Hepatocyte (in vitro differentiated cells): ENCODE measurements around the gene DNAJA4. TPM values are rescaled to one million over a fixed set of nuclear protein-coding genes. Genes with fewer than 3 reads are reported as not detected.
"Not testable (repeated sequence)": the region's sequence is repeated elsewhere in the genome, so short reads cannot be mapped to it uniquely, and the experiment has no call there.

Experiments
- DNase-seq: peaks from one replicate; pipeline ENCODE4 v3.0.0-alpha.2; 2016; ENCODE audit warnings: low spot score
- H2AFZ ChIP-seq: fragments of 200-600 bp; sonication (generic); 2 replicates; pipeline ENCODE4 v1.6.0; 2016; ENCODE audit warnings: antibody characterized with exemption, mild to moderate bottlenecking
- H3K27ac ChIP-seq: fragments of 200-600 bp; sonication (generic); 2 replicates; pipeline ENCODE4 v1.5.1; 2016; ENCODE audit warnings: mild to moderate bottlenecking
- H3K27me3 ChIP-seq: fragments of 200-600 bp; sonication (generic); 2 replicates; pipeline ENCODE4 v1.6.1; 2016
- H3K36me3 ChIP-seq: fragments of 200-600 bp; sonication (generic); replicated peaks from 2 replicates; pipeline ENCODE4 v1.5.1; 2016; ENCODE audit warnings: low read depth; ENCODE audit not compliant: insufficient read depth
- H3K4me1 ChIP-seq: fragments of 200-600 bp; sonication (generic); 2 replicates; pipeline ENCODE4 v1.5.1; 2016; ENCODE audit warnings: mild to moderate bottlenecking, moderate library complexity; ENCODE audit not compliant: insufficient read depth
- H3K4me2 ChIP-seq: fragments of 200-600 bp; sonication (generic); 2 replicates; pipeline ENCODE4 v1.6.0; 2016
- H3K4me3 ChIP-seq: fragments of 200-600 bp; sonication (generic); 2 replicates; pipeline ENCODE4 v1.5.1; 2016; ENCODE audit warnings: mild to moderate bottlenecking
- H3K79me2 ChIP-seq: fragments of 200-600 bp; sonication (generic); 2 replicates; pipeline ENCODE4 v1.6.0; 2017; ENCODE audit warnings: mild to moderate bottlenecking
- H3K9me2 ChIP-seq: fragments of 200-600 bp; sonication (generic); replicated peaks from 2 replicates; pipeline ENCODE4 v1.6.0; 2017; ENCODE audit warnings: mild to moderate bottlenecking; ENCODE audit not compliant: insufficient read depth
- H3K9me3 ChIP-seq: fragments of 200-600 bp; sonication (generic); 2 replicates; pipeline ENCODE4 v1.5.1; 2016; ENCODE audit warnings: low read depth, mild to moderate bottlenecking
- H4K20me1 ChIP-seq: fragments of 200-600 bp; sonication (generic); 2 replicates; pipeline ENCODE4 v1.6.0; 2016; ENCODE audit warnings: mild to moderate bottlenecking; ENCODE audit not compliant: insufficient read depth, poor library complexity, severe bottlenecking
- EZH2 ChIP-seq: fragments of 200-600 bp; sonication (generic); IDR thresholded peaks from 2 replicates; pipeline ENCODE4 v1.6.1; 2016; ENCODE audit warnings: antibody characterized with exemption, mild to moderate bottlenecking, borderline replicate concordance
- EZH2phosphoT487 ChIP-seq: fragments of 200-600 bp; sonication (generic); IDR thresholded peaks from one replicate; pipeline ENCODE4 v1.6.1; 2018; ENCODE audit warnings: antibody characterized with exemption, mild to moderate bottlenecking, low read depth, moderate library complexity; ENCODE audit not compliant: unreplicated experiment, severe bottlenecking
- WGBS: methylation state at CpG from one replicate; pipeline ENCODE4 v1.1.6; 2016; ENCODE audit warnings: low lambda C conversion rate; ENCODE audit errors: missing lambda C conversion rate; 5-methylcytosine and 5-hydroxymethylcytosine counted together
- polyA plus RNA-seq: library from polyadenylated mRNA; unstranded; fragments of >200 nt; fragmentation: Nextera tagmentation; extraction: Ambion mirVana; gene quantifications from 2 replicates; pipeline ENCODE4 v1.2.1, GENCODE V29; 2016
- total RNA-seq: library from RNA; depleted of rRNA; stranded (reverse); fragments of >200 nt; gene quantifications from 2 replicates; pipeline ENCODE4 v1.2.3, GENCODE V29; 2014
- TF ChIP-seq, protein P1 (sequence below): fragments of 200-600 bp; sonication (generic); IDR thresholded peaks from 2 replicates; pipeline ENCODE4 v1.5.1; 2016; ENCODE audit warnings: antibody characterized with exemption, mild to moderate bottlenecking; ENCODE audit not compliant: poor library complexity

Gene DNAJA4
- total and polyA plus RNA-seq, 2 experiments from 2014 or later = 2.8 to 3.6 TPM

DNA sequence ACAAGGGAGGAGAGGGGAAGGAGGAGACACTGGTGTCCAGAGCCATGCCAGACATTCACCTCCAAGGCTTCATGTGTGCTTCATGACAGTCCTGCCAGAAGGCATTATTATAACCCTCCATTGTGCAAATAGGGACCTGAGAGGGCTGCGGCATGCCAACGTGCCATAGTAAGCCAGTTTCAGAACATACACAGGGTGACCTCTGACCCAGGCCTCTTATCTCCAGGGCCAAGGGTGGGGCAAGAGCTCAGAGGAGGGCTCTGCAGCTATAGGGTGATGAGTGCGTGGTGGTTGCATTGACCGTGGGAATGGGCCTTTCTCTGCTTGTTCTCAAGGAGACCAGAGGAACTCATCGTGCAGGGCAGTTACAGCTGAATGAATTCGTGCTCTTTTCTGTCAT is 20.3 kb upstream of the DNAJA4 start:
- Histone ChIP-seq H3K4me3 (no peak overlapping the region), H3K9me2 (no peaks in the 10 kb centered on the region), H3K4me1 (peaks cover 15% of the 10 kb centered on the region), H2AFZ (no peak overlapping the region), H3K36me3 (no peaks in the 10 kb centered on the region), H3K27me3 (no peaks in the 10 kb centered on the region), H3K9me3 (no peaks in the 10 kb centered on the region), H3K27ac (no peak overlapping the region), H3K4me2 (no peak overlapping the region), H4K20me1 (no peaks in the 10 kb centered on the region), H3K79me2 (no peaks in the 10 kb centered on the region)
- WGBS = 70% methylated on average over 6 of the region's 6 CpGs
- DNase-seq = peak; percentile 22
- TF ChIP-seq EZH2phosphoT487 (no peak), EZH2 (no peak)
- TF ChIP-seq, protein P1, sequence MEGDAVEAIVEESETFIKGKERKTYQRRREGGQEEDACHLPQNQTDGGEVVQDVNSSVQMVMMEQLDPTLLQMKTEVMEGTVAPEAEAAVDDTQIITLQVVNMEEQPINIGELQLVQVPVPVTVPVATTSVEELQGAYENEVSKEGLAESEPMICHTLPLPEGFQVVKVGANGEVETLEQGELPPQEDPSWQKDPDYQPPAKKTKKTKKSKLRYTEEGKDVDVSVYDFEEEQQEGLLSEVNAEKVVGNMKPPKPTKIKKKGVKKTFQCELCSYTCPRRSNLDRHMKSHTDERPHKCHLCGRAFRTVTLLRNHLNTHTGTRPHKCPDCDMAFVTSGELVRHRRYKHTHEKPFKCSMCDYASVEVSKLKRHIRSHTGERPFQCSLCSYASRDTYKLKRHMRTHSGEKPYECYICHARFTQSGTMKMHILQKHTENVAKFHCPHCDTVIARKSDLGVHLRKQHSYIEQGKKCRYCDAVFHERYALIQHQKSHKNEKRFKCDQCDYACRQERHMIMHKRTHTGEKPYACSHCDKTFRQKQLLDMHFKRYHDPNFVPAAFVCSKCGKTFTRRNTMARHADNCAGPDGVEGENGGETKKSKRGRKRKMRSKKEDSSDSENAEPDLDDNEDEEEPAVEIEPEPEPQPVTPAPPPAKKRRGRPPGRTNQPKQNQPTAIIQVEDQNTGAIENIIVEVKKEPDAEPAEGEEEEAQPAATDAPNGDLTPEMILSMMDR = no peak

DNA sequence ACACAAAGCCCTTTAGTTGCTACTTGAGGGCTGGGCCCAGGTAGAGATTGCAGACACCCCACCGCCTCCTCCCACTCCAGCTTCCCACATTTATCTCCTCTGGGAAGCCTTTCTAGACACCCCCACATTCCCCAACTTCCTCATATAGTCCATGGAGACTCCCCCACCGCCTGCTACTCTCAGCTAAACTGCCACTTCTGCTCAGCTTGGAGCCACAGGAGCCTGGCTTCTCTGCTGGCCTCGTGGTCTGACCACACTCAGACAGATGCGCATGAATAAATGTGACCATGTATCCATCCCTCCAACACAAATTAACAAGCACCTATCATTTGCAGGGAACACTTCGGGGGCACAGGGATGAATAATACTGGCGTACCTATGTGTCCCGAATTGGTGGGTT is 19.5 kb upstream of the DNAJA4 start:
- H3K79me2 ChIP-seq = no peaks in the 10 kb centered on the region
- no peaks in the 10 kb centered on the region for H3K36me3 ChIP-seq
- no peaks in the 10 kb centered on the region for H3K27me3 ChIP-seq
- no peak overlapping the region for H3K4me3 ChIP-seq
- TF ChIP-seq EZH2phosphoT487 (no peak), EZH2 (no peak)
- TF ChIP-seq, protein P1 = no peak
- no peak overlapping the region for H3K27ac ChIP-seq
- H3K4me1 ChIP-seq = peaks cover 15% of the 10 kb centered on the region
- no peak overlapping the region for H2AFZ ChIP-seq
- H3K9me3 ChIP-seq = no peaks in the 10 kb centered on the region
- no peak for DNase-seq
- H3K9me2 ChIP-seq = no peaks in the 10 kb centered on the region
- no peak overlapping the region for H3K4me2 ChIP-seq
- 58% methylated on average over 7 of the region's 7 CpGs for whole genome bisulfite sequencing
- no peaks in the 10 kb centered on the region for H4K20me1 ChIP-seq

DNA sequence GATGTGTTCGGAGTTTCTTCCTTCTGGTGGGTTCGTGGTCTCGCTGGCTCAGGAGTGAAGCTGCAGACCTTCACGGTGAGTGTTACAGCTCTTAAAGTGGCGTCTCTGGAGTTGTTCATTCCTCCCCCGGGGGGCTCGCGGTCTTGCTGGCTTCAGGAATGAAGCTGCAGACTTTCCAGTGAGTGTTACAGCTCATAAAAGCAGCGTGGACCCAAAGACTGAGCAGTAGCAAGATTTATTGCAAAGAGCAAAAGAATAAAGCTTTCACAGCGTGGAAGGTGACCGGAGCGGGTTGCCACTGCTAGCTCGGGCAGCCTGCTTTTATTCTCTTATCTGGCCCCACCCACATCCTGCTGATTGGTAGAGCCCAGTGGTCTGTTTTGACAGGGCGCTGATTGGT is 19.0 kb upstream of the DNAJA4 start:
- not testable (repeated sequence) for H3K79me2 ChIP-seq, H4K20me1 ChIP-seq, H2AFZ ChIP-seq, H3K36me3 ChIP-seq, H3K9me3 ChIP-seq, H3K9me2 ChIP-seq, H3K4me2 ChIP-seq, DNase-seq, H3K27ac ChIP-seq, H3K4me3 ChIP-seq, H3K27me3 ChIP-seq
- H3K4me1 ChIP-seq = peaks cover 15% of the 10 kb centered on the region
- 75% methylated on average over 14 of the region's 14 CpGs for WGBS

DNA sequence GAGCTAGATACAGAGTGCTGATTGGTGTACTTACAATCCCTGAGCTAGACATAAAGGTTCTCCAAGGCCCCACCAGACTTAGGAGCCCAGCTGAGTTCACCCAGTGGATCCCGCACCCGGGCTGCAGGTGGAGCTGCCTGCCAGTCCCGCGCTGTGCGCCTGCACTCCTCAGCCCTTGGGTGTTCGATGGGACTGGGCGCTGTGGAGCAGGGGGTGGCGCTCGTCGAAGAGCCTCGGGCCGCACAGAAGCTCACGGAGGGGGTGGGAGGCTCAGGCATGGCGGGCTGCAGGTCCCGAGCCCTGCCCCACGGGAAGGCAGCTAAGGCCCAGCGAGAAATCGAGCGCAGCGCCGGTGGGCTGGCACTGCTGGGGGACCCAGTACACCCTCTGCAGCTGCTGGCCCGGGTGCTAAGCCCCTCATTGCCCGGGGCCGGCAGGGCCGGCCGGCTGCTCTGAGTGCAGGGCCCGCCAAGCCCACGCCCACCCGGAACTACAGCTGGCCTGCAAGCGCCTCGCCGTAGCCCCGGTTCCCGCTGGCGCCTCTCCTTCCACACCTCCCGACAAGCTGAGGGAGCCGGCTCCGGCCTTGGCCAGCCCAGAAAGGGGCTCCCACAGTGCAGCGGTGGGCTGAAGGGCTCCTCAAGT is 18.3 kb upstream of the DNAJA4 start:
- not testable (repeated sequence) for H2AFZ ChIP-seq, H3K9me2 ChIP-seq, H3K27ac ChIP-seq, DNase-seq, H4K20me1 ChIP-seq, H3K4me3 ChIP-seq, H3K36me3 ChIP-seq, H3K79me2 ChIP-seq, H3K4me2 ChIP-seq, H3K9me3 ChIP-seq, H3K27me3 ChIP-seq
- WGBS = 95% methylated on average over 32 of the region's 39 CpGs
- peaks cover 15% of the 10 kb centered on the region for H3K4me1 ChIP-seq
